Measurements from ENCODE around the gene HTR2C. TPM values are rescaled to one million over a fixed set of nuclear protein-coding genes. Genes with fewer than 3 reads are reported as not detected.
A peak's percentile ranks its signal among the peaks of the same experiment; 100 is the strongest.

The HTR2C gene
- total RNA-seq, 1 donor from 2014 or later, result not detected

DNA sequence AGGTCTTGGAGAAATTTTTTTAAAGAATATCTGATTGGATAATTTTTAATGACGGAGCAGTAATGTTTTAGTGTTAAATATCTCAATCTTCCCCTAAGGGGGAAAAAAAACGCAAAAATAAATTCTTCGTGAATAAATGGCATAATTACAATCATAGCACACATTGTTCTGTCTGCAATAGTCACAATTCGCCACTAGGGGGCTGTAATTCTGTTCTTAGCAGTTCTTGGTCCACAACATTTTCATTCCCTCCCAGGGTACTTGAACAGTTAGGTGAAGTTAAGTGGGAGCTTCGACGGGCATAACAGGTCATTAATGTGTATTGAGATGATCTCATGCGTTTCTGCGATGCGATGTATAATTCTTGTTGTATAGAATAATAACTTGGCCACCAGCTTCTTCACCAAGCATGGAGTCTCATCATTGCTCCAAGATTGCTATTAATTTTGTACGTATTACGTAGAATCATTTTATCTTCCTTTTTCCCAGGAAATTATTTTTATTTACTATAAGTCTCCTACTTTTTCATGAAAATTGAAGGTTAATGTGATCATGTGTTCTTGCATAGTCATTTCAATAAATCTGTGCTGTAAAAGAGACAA lies 27.2 kb downstream of the HTR2C start:
- H3K4me1 ChIP-seq, result no peaks in the 10 kb centered on the region
- no peaks in the 10 kb centered on the region for H3K27me3 ChIP-seq
- no peaks in the 10 kb centered on the region for H3K36me3 ChIP-seq
- no peak for DNase-seq (ENCODE audit: low spot score in 2 of 2)
- no peak overlapping the region for H3K4me3 ChIP-seq
- intact Hi-C loops (cut with DNase I), result loop anchor here (5.0 kb wide), 2 partner anchors 351 to 536 kb away; no protein-coding TSS in a partner anchor
- TF ChIP-seq, protein P1, sequence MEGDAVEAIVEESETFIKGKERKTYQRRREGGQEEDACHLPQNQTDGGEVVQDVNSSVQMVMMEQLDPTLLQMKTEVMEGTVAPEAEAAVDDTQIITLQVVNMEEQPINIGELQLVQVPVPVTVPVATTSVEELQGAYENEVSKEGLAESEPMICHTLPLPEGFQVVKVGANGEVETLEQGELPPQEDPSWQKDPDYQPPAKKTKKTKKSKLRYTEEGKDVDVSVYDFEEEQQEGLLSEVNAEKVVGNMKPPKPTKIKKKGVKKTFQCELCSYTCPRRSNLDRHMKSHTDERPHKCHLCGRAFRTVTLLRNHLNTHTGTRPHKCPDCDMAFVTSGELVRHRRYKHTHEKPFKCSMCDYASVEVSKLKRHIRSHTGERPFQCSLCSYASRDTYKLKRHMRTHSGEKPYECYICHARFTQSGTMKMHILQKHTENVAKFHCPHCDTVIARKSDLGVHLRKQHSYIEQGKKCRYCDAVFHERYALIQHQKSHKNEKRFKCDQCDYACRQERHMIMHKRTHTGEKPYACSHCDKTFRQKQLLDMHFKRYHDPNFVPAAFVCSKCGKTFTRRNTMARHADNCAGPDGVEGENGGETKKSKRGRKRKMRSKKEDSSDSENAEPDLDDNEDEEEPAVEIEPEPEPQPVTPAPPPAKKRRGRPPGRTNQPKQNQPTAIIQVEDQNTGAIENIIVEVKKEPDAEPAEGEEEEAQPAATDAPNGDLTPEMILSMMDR (IDR thresholded peaks at IDR 0.05), result peak in 2 of 3 experiments; percentile 75 to 91
- H3K27ac ChIP-seq, result no peak overlapping the region
- H3K9me3 ChIP-seq, result no peaks in the 10 kb centered on the region

GRCh38 chrX:114615765-114616164 lies 31.9 kb downstream of the HTR2C start:
- H3K27ac ChIP-seq, result no peak overlapping the region
- H3K4me3 ChIP-seq, result no peak overlapping the region
- no peaks in the 10 kb centered on the region for H3K9me3 ChIP-seq
- H3K4me1 ChIP-seq, result no peaks in the 10 kb centered on the region
- TF ChIP-seq, protein P1 (IDR thresholded peaks at IDR 0.05), result no peak
- DNase-seq (ENCODE audit: low spot score in 2 of 2), result no peak
- intact Hi-C loops (cut with DNase I), result no loop called here
- no peaks in the 10 kb centered on the region for H3K27me3 ChIP-seq
- H3K36me3 ChIP-seq, result no peaks in the 10 kb centered on the region

DNA sequence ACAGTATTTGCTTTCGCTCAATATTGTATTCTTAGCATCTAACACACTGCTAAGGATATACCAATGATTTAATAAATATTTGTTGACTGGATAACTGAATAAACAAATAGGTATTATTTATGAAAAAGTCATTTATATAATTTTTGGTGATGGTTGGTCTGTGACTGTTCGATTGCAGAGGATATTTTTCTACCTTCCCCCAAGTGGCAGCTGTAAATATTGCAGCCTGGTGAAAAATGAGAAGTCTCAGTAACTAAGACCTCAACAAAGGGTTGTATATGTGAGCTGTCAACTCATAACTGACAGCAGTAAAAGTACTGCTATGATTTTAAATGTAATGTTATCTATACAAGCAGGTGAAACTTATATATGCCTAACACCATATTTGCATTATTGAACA lies 36.0 kb downstream of the HTR2C start:
- TF ChIP-seq, protein P1 (IDR thresholded peaks at IDR 0.05), result peak in 2 of 3 experiments; percentile 9 to 35
- intact Hi-C loops (cut with DNase I), result no loop called here
- DNase-seq (ENCODE audit: low spot score in 2 of 2), result no peak

DNA sequence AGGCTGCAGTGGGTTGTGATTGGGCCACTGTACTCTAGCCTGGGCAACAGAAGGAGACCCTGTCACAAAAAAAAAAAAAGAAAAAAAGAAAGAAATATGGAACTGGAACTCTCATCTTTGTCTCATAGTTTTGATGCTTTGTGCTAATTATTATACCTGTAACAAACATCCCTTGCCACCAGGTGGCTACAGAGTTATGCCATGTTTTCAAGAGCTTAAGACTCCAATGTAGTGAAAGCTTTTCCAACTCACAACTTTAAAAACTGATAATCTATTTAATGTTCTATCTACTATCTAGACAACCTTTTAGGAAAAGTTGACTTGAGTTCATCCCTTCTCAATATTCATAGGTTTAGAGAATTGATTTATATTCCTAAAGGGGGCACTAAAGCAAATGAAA lies 42.4 kb downstream of the HTR2C start:
- Histone ChIP-seq H3K27ac (no peak overlapping the region), H3K4me3 (no peak overlapping the region), H3K36me3 (no peaks in the 10 kb centered on the region), H3K9me3 (no peaks in the 10 kb centered on the region), H3K27me3 (no peaks in the 10 kb centered on the region), H3K4me1 (no peaks in the 10 kb centered on the region)
- intact Hi-C loops (cut with DNase I), result loop anchor here (1.0 kb wide), 1 partner anchor 333 kb away; no protein-coding TSS in a partner anchor
- no peak for DNase-seq (ENCODE audit: low spot score in 2 of 2)
- TF ChIP-seq, protein P1 (IDR thresholded peaks at IDR 0.05), result peak in 1 of 3 experiments; percentile 38

More for the DNA sequence above, 36.0 kb downstream of the HTR2C start:
- Histone ChIP-seq H3K36me3 (no peaks in the 10 kb centered on the region), H3K4me1 (no peaks in the 10 kb centered on the region), H3K27me3 (no peaks in the 10 kb centered on the region), H3K9me3 (no peaks in the 10 kb centered on the region), H3K27ac (no peak overlapping the region), H3K4me3 (no peak overlapping the region)

- Histone ChIP-seq H3K4me1 (no peaks in the 10 kb centered on the region), H3K36me3 (no peaks in the 10 kb centered on the region), H3K9me3 (no peaks in the 10 kb centered on the region), H3K27me3 (no peaks in the 10 kb centered on the region), H3K27ac (no peak overlapping the region), H3K4me3 (no peak overlapping the region)
- no peak for DNase-seq (ENCODE audit: low spot score in 2 of 2)
- TF ChIP-seq, protein P1 (IDR thresholded peaks at IDR 0.05), result no peak
- intact Hi-C loops (cut with DNase I), result no loop called here
Observed at GRCh38 chrX:114635986-114636385, 52.1 kb downstream of the HTR2C start.

Measured in ascending aorta (tissue), 2 donors.